SHP77 (cell line): ENCODE measurements around the gene PPAN.

Experiments
- DNase-seq, 2 experiments: peaks; one replicate each; lab custom pipeline; 2025; lab: John Stamatoyannopoulos, UW

PPAN gene

DNA sequence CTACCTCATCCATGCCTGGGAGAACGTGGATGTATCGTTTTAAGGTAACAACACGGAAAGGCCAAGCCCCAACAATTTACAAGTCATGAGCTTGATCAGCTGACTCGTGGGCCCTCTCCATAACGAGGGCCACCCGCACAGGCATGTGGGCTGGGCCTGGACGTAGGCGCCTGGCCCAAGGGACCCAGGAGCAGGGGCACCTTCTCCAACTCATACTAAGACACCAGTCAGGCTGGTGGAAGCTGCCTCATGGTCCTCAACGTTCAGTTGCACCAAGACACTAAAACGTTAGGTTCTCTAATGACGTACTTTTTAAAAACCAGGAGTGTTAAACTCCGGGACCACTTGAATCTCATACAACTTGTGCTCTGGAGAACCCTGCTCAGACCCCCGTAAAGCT lies 35.3 kb downstream of the PPAN start:
- DNase-seq: no peak

DNA sequence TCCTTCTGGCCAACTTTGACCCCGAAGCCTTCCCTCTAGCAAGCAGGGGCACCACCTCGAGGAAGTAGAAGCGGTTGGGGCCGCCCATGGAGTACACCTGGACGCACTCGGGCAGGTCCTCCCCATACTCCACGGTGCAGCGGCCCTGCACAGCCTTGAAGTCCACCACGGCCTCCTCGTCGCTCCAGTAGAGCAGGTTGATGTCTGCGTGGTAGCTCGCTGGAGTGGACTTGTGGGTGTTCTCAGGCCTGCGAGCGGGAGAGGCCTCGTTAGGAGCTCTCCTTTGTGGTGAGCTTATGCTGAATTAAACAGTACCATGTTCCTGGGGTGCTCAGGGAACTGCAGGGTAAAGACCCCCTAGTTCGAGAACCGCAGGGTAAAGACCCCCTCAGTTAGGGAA lies 35.8 kb downstream of the PPAN start:
- no peak for DNase-seq

- DNase-seq: no peak
These were observed 36.7 kb downstream of the PPAN start for GRCh38 chr19:10142701-10143375.

DNA sequence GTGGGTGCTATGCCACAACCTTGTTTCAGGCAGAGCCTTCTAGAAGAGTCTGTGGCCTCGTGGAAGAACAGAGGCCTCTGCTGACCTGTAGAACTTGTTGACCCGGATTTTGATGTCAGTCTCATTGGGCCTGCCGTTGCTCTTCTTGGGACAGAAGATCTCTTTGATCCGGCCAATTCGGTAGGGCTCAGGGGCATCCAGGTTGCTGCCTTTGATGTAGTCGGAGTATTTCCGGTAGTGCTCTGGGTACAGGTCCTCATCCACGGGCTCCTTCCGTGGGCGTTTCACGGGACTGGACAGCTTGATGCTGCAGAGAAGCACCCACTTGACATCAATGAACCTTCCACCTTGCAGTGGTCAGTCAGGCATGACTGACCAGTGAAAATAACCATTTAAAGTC lies 37.5 kb downstream of the PPAN start:
- DNase-seq: no peak

GRCh38 chr19:10144361-10144760 lies 38.2 kb downstream of the PPAN start:
- DNase-seq: no peak

DNA sequence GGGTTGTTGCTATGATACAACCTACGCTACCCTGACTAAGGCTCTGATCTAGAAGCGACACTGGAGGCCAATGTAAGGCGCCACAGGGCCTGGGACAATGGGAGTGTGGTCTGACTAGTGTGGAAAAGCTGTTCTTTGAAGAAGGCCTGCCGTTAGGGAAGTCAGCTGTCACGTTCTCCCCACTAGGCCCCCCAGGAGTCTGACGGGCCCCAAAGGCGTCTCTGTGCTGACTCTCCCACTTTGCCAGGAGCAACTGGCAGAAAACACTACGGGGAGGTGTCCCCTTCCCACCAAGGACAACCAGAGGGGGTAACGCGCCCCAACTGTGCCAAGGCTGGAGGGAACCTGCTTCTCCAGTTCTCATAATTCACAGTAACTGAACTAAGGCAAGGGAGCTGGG lies 38.9 kb downstream of the PPAN start:
- no peak for DNase-seq

- DNase-seq: no peak
These were observed 40.0 kb downstream of the PPAN start for GRCh38 chr19:10146142-10146541.

DNA sequence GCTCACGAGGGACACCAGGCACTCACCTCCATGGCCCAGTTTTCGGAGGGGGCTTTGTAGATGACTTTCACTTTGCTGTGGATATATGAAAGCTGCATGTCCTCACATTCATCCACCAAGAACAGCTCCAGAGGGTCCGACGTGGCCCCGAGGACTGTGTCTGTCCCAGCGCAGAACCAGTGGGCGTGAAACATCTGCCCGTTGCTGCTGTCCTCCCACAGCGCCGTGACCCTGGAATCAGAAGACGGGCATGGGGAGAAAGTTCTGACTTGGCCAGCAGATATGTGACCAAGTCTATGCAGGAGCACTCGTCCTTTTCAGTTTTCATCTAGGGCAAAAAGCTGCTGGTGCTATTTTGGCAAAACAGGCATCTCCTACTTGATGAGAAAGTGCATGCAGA lies 43.3 kb downstream of the PPAN start:
- no peak for DNase-seq

GRCh38 chr19:10151521-10151920 lies 45.4 kb downstream of the PPAN start:
- DNase-seq: no peak

- no peak for DNase-seq
These were observed 45.9 kb downstream of the PPAN start for GRCh38 chr19:10152100-10152499.

DNA sequence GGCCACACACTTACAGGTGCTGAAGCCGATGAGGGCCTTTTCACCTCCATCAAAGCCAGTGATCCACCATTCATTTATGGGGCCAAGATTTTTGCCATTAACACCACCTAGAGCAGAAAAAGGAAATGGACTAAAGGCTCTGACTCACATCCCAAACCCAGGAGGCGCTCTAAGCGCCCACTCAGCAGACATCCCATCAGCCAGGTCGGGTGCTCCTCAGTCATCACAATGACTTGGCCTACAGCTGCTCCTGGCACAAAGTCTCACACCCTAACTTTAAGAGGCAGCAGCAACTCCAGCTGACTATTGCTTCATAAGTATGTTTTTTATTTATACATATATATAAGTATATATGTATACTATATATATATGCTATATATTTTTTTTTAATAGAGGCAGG lies 49.7 kb downstream of the PPAN start:
- no peak for DNase-seq

GRCh38 chr19:10158071-10158470 lies 51.9 kb downstream of the PPAN start:
- DNase-seq: no peak

GRCh38 chr19:10158485-10158884 lies 52.3 kb downstream of the PPAN start:
- no peak for DNase-seq

DNA sequence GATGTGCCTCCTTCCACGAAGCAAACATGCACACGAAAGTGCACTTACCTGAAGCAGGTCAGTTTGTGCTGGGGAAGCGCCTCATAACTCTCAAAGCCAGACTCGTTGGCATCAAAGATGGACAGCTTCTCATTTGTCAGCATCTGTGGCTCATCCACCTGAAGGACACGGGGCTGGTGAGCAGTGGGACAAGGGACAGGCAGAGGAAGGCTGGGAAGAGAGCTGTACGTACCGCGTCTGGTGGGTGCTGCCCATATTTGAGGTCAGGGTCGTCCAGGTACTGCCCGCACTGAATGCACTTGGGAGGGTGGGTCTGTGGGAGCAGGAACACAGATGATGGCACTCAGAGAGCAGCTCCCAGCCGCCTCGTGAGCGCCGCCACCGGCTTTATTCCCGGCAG lies 53.4 kb downstream of the PPAN start:
- DNase-seq: no peak
